ENCODE measurements around the gene SIK3. TPM values are rescaled to one million over a fixed set of nuclear protein-coding genes. Genes with fewer than 3 reads are reported as not detected.
A peak's percentile ranks its signal among the peaks of the same experiment; 100 is the strongest.

The SIK3 gene
- total RNA-seq, 1 donor = 107 TPM

DNA sequence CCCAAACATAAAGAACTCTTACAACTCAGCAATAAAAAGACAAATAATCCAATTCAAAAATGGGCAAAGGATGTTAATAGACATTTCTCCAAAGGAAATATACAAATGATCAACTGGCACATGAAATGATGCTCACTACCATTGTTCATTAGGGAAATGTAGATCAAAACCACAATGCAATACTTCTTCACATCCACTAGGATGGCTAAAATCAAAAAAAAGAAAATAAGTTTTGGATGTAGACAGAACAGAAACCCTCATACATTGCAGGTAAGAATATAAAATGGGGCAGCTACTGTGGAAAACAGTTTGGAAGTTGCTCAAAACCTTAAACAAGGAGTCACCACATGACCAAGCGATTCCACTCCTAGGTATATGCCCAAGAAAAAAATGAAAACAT, 16.3 kb downstream of the SIK3 start:
- no peak for DNase-seq (ENCODE audit: low read depth in 2 of 3, low spot score in 2 of 3)

DNA sequence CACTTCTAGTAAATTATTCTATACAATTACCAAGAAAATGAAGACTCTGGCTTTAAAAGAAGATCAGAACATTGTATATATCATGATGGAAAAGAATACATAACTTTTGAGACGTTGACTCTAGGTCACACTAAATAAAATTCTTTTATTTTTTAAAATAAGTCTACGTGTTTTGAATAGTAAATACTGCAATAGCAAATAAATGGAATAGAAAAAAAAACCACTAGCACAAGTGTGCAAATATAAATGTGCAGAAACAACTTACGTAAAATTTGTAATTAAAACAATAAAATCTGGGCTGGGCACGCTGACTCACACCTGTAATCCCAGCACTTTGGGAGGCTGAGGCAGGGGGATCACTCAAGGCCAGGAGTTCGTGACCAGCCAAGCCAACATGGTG, 17.9 kb downstream of the SIK3 start:
- DNase-seq (ENCODE audit: low read depth in 2 of 3, low spot score in 2 of 3) = no peak

DNA sequence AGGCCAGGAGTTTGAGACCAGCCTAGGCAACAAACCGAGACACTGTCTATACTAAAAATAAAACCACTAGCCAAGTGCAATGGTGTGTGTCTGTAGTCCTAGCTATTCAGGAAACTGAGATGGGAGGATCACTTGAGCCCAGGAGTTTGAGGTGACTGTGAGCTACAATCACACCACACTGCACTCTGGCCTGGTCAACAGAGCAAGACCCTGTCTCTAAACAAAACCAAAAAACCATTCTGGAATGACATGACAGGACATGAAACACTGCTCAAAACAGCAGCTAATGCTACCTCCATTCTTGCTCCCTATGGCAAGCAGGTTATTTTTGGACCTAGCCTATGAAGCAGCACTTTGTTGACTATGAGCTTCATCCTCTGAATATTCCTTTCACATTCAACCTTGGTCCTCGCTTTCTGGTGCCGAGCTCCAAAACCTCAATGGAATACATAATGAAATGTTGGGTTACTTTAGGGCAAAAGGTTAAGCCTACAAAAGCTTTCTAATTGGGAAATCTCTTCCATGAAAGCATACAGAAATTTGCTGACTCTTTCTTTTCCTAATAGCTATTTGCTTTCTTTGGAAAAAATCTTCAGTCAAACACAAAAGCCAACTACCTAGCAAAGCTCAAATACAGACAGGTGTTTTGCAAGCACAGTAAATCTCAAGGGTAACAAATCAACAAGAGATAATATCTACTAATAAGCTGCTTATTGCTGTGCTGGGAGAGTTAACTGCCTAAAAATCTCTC, 21.1 kb downstream of the SIK3 start:
- DNase-seq (ENCODE audit: low read depth in 2 of 3, low spot score in 2 of 3) = no peak

DNA sequence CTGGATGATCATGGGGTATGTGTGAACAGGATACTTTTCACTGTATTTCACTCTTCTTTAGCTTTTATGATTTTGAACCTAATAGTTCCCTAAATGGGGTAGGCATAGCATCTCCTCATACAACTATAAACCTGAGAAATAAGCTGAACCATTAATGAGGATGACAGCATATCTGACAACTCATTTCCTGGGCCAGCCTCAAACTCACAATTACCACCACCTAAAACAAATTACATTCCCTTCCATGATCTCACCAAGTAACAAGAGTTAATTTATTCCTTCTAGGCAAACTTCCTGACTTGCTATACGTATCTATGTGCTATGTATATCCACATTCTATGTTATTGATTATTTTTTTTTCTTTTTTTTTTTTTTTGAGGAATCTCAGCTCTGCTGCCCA, 23.0 kb downstream of the SIK3 start:
- no peak for DNase-seq (ENCODE audit: low read depth in 2 of 3, low spot score in 2 of 3)

DNA sequence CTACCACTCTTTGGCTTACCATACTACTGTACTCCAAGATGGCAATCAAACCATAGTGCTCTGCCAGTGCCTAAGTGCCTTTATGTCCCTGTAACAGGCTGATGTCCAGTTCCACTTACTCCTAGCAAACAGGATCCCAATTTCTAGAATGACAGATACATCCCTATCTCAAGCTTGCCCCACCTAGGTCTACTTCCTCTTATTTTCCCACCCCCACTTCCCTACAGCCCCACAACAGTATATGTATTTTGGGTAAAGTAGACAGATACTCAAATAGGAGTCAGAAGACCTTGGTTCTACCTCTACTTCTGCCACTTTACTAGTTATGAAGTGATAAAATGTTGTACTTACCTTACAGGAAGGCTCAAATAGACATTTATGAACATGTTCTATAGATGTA, 24.1 kb downstream of the SIK3 start:
- no peak for DNase-seq (ENCODE audit: low read depth in 2 of 3, low spot score in 2 of 3)

DNA sequence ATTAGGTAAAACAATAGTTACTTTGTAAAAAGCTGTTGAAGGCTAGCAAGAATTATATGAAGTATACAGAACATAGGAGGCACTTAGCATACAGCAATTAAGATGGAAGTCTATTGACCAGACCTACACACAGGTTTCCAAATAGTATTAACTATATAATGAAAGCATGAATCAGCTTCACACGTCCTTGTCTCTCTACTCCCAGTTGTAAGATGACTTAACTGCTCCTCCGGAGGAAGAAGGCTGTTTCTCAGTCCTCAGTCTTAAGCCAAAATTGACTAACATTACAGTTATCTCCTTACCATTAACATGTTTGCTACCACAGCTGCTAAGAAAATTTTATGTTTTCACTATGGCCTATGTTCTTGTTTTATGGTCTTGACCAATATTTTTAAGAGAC, 24.7 kb downstream of the SIK3 start:
- DNase-seq (ENCODE audit: low read depth in 2 of 3, low spot score in 2 of 3) = no peak

DNA sequence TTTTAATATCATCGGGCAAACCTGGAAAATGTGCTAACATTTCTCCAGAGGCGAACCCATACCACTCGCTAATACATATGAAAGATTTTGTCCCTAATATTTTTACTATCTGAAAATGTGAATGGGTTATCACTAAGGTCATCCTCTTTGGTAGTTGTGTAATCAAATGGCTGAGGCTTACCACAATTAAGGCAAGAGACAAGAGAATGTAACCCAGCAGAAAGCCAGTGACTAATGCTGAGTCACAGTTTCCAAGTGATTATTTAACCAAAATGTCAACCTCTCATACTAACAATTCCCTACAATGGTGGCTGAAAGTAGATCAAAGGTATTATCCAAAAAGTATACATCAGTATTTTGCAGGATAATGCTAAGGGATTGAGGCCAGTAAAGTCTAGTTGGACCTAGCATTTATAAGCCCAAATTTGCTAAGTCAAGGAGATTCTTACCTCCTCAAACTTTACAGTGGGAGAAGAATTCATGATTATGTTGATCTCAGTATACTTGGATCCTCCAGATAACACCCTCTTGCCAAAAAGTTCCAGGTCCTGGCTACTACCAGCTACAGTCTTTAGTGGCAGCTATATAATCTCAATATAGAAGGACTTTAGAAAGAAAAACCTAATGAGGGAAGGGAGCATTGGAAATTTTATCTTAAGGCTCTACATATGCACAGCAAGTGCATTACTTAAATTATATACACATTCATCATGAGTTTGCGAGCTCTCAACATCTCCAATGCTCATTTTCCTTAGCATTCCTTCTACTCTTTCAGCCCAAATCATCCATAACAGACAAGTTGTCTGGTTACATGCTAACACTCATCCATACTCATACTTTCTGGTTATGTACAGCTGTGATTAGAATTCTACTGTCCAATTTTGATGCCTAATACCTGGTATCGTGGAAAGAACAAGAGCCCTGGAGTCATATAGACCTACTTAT, 25.4 kb downstream of the SIK3 start:
- DNase-seq (ENCODE audit: low read depth in 2 of 3, low spot score in 2 of 3) = peak in 2 of 3 donors; percentile 64 to 65

DNA sequence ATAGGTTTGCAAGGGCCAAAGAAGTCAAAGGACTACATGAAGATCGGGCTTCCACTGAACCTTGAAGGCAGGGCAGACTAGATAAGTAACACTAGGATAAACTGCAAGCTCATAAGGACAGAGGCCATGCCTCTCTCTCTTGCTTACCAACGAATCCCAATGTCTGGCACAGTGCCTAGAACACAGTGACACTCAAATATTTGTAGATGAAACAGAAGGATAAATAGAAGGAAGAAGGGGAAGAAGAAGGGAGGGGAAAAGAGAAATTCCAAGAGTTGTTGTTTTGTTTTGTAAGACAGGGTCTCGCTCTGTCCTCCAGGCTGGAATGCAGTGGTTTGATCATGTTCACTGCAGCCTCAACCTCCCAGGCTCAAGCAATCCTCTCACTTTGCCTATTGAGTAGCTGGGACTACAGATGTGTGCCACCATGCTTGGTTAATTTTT, 26.9 kb downstream of the SIK3 start:
- DNase-seq (ENCODE audit: low read depth in 2 of 3, low spot score in 2 of 3) = peak in 1 of 3 donors; percentile 36

DNA sequence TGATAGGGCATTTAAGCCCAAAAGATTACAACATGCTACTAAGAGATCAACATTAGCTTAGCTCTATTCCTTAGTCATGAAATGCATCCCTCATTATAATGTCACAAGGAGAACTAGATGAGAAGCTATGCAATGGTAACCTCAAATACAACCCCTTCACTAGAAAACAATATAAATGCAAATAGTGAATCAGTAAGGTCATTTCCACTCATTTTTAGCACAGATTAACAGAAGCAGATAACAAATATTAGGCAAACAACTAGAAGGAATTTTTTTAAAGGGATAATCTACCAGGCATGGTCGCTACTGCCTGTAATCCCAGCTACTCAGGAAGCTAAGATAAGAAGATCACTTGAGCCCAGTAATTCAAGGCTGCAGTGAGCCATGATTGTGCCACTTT, 28.2 kb downstream of the SIK3 start:
- DNase-seq (ENCODE audit: low read depth in 2 of 3, low spot score in 2 of 3) = no peak

DNA sequence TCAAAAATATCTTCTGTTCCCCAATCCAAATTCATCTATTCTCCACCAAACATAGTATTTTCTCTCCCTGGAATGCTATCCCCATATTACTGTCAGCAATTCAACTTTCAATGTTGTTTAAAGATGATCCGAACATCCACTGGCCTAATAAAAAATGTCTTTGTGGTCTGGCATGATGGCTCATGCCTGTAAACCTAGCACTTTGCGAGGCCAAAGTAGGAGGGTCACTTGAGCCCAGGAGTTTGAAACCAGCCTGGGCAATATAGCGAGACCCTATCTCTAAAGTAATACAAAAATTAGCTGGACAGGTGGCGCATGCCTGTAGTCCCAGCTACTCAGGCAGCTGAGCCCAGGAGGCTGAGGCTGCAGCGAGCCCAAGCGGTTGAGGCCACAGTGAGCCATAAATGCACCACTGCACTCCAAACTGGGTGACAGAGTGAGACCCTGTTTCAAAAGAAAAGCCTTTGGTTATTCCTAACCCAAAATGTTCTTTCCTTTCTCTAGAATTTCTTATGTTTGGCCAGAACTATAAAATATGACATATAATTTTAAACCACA, 29.8 kb downstream of the SIK3 start:
- DNase-seq (ENCODE audit: low read depth in 2 of 3, low spot score in 2 of 3) = no peak

DNA sequence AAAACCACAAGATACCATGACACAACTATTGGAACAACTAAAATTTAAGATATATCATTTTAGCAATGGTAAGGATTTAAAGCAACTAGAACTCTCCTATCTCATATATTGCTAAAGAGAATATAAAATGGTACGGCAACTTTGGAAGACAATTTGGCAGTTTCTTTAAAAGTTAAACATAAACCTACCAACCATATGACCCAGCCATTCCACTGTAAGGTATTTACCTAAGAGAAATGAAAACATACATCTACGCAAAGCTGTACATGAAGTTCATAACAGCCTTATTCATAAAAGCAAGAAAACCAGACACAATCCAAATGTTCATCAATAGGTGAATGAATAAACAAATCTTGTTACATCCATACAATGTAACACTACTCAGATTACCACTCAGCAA, 31.3 kb downstream of the SIK3 start:
- no peak for DNase-seq (ENCODE audit: low read depth in 2 of 3, low spot score in 2 of 3)

DNA sequence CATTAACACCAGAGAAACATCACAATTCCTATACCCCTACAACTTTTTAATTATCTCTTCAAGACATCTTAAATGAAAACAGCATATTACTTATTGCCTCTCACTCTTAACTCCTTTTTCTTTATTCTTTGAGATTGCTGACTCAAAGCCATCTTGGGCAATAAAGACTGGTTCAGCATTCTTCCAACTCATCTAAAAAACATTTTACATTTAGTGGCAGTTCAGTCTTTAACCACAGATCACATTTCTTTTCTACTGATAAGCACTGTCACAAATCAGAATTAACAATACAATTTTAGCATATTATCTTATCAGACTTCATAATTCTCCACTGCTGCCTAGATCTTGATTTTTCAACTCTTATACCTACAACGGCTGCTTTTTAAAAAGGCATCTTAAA, 34.0 kb downstream of the SIK3 start:
- DNase-seq (ENCODE audit: low read depth in 2 of 3, low spot score in 2 of 3) = no peak

DNA sequence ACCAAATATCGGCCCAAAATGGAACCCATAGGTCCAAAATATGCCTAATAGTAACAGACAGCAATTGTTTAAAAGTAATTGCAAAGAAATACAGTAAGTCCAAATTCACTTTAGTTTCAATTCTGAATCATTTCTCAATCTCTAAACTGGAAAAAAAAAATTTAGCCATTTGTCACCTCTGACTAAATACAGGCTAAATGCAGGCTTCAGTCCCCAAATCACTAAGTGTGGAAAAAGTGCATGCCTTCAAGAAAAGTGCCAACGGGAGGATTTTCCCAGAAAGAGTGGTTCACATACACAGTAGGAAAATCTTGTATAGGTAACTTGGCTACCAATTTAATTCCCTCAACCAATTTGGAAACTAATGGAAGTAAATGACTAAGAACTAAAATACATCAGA, 35.7 kb downstream of the SIK3 start:
- no peak for DNase-seq (ENCODE audit: low read depth in 2 of 3, low spot score in 2 of 3)

DNA sequence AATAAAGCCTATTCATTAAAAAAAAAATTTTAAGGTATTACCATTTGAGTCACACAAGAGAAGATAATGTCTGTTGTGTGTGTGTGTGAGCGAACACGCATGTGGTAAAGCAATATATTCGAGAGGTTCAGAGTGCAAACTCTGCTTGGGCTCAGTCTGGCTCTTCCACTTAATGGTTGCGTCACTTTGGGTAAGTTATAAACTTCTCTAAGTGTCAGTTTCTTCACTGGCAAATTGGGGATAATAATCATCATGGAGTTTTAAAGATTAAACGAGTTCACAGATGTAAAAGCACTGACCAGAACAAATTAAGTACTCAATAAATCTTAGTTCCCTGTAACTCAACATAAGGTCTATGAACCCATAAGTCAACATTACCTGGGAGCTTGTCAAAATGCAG, 37.0 kb downstream of the SIK3 start:
- DNase-seq (ENCODE audit: low read depth in 2 of 3, low spot score in 2 of 3) = no peak

DNA sequence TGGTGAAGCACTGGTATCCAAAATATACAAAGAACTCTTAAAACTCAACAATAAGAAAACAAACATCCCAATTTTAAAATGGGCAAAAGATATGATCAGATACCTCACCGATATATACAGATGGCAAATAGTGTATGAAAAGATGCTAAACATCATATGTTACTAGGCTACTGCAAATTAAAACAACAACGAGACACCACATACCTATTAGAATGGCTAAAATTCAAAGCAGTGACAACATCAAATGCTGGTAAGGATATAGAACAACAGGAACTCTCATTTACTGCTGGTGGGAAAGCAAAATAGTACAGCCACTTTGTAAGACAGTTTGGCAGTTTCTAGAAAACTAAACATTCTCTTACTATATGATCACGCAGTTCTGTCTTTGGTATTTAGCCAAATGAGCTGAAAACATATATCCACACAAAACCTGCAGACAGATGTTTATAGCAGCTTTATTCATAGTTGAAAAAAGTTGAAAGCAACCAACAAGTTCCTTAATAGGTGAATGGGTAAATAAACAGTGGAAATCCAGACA, 38.5 kb downstream of the SIK3 start:
- no peak for DNase-seq (ENCODE audit: low read depth in 2 of 3, low spot score in 2 of 3)

DNA sequence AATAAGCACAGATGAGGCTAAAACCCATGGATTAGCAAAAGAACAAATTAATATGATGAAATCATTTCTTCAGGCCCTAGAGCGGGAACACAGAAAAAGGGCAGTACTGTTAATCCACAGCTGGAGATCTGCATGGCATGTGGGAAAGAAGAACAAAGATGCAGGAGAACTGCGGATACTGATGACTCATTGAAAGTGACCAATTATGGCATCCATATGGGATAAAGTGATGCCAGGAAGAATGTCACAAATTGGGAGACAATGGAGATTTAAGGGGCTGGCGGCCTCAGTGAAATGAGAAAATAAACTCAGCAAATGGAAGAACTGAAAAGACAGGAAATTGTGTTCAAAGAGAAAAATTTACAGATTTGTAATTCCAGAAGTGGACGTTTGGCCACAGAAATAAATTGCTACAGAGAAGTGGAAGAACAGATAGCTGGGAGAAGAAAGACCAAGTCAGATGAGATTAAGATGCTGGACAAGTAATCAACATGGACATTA, 39.4 kb downstream of the SIK3 start:
- no peak for DNase-seq (ENCODE audit: low read depth in 2 of 3, low spot score in 2 of 3)

DNA sequence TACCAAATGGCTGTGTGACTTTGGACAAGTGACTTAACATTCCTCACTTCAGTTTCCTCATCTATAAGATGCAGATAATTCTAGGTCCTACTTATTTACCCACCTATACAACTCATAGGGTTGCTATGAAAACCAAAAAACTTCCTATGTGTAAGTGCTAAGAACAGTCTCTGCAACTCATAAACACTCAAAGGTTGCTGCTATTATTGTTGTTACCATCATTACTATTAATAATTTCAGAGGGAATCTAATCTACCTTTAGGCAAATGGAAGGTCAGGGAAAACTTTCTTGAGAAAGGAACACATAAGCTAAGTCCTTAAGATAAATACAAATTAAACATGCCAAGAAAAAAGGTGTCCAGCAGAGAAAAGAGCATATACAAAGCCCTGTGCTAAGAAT, 40.5 kb downstream of the SIK3 start:
- DNase-seq (ENCODE audit: low read depth in 2 of 3, low spot score in 2 of 3) = no peak

DNA sequence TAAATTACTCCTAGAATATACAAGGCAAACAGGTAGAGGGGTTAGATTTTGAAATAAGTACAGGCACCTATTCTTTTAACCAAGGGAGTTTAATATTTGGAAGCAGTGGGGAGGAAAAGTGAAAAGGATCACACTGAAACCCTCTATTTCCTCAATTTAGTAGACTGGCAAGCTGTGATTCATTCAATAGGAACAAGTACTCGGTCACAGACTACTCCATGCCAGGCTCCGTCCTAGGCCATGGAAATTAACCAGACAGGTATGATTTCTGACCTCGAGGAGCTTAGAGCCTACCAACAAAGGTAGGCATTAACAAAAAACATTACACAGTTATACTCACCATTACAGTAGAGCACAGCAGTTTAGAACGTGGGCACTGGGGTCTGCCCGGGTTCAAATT, 40.9 kb downstream of the SIK3 start:
- DNase-seq (ENCODE audit: low read depth in 2 of 3, low spot score in 2 of 3) = no peak

DNA sequence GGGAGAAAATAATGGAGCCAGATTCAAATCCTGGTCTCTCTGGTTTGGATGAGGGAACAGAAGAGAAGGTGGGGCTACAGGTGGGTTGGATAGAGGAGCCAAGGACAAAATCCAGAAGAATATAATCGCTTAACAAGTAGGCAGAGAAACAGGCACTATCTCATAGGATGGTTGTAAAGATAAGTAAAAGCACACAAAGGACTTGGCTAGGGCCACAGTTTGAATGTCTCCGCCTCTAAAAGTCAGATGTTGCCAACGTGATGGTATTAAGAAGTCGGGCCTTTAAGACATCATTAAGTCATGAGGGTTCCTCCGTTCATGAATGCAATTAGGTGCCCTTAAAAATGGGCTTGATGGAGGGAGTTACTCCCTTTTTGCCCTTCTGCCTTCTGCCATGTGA, 42.8 kb downstream of the SIK3 start:
- DNase-seq (ENCODE audit: low read depth in 2 of 3, low spot score in 2 of 3) = no peak

DNA sequence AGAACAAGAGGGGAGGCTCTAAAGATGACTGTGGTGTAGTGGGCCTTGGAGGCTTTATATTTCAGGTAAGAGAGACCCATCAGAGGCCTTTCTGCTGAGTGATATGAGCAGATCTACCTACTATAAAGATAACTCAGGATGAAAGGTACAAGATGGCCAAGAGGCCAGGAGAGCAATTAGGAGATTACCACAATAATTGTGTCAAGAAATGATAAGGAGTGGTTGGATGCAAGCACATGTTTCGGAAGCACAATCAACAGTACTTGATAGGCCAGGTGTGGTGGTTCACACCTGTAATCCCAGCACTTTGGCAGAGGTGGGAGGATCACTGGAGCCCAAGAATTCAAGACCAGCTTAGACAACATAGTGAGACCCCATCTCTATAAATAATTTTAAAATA, 43.8 kb downstream of the SIK3 start:
- no peak for DNase-seq (ENCODE audit: low read depth in 2 of 3, low spot score in 2 of 3)
